Measurements from ENCODE around the gene MRPS5.

MRPS5 gene

GRCh38 chr2:95059656-95060370, 61.8 kb downstream of the MRPS5 start:
- no peak for DNase-seq

- DNase-seq: no peak
Observed at GRCh38 chr2:95058989-95059641, 62.5 kb downstream of the MRPS5 start.

GRCh38 chr2:95058466-95058988, 63.1 kb downstream of the MRPS5 start:
- DNase-seq: no peak

- no peak for DNase-seq
Observed at GRCh38 chr2:95057535-95058370, 63.9 kb downstream of the MRPS5 start.

GRCh38 chr2:95056461-95057459, 64.8 kb downstream of the MRPS5 start:
- DNase-seq: no peak

- DNase-seq: no peak
Observed at GRCh38 chr2:95056044-95056443, 65.6 kb downstream of the MRPS5 start.

- no peak for DNase-seq
Observed at GRCh38 chr2:95055262-95055661, 66.3 kb downstream of the MRPS5 start.

- DNase-seq: no peak
Observed at GRCh38 chr2:95054016-95054415, 67.6 kb downstream of the MRPS5 start.

GRCh38 chr2:95053543-95053942, 68.1 kb downstream of the MRPS5 start:
- no peak for DNase-seq

- no peak for DNase-seq
Observed at GRCh38 chr2:95052804-95053479, 68.7 kb downstream of the MRPS5 start.

GRCh38 chr2:95052307-95052706, 69.3 kb downstream of the MRPS5 start:
- DNase-seq: no peak

GRCh38 chr2:95051626-95052025, 70.0 kb downstream of the MRPS5 start:
- DNase-seq: no peak

GRCh38 chr2:95050385-95051300, 71.0 kb downstream of the MRPS5 start:
- DNase-seq: no peak

- DNase-seq: no peak
Observed at GRCh38 chr2:95049961-95050360, 71.6 kb downstream of the MRPS5 start.

GRCh38 chr2:95049683-95049955, 72.0 kb downstream of the MRPS5 start:
- DNase-seq: no peak

- no peak for DNase-seq
Observed at GRCh38 chr2:95048825-95049682, 72.6 kb downstream of the MRPS5 start.

GRCh38 chr2:95047629-95048510, 73.7 kb downstream of the MRPS5 start:
- DNase-seq: peak; percentile 7

GRCh38 chr2:95046371-95047112, 75.1 kb downstream of the MRPS5 start:
- DNase-seq: no peak
